OCI-LY3 (cell line): ENCODE results near the gene TENT5C.

Experiments
- CTCF ChIP-seq: fragments of 200-600, 300-600 bp; sonication (generic); IDR thresholded peaks from 2 replicates; pipeline ENCODE4 v1.5.1; 2014; ENCODE audit warnings: antibody characterized with exemption, low read length, low read depth
- EZH2phosphoT487 ChIP-seq: fragments of 200-600 bp; shearing (Covaris generic); IDR thresholded peaks from 2 replicates; pipeline ENCODE4 v1.6.1; 2018; ENCODE audit warnings: antibody characterized with exemption, mixed run types, low read depth

- no peak for TF ChIP-seq EZH2phosphoT487
- no peak for TF ChIP-seq CTCF
These were observed 19.5 kb upstream of the TENT5C start for GRCh38 chr1:117586337-117586736.
